Measurements from ENCODE around the gene TLR9. TPM values are rescaled to one million over a fixed set of nuclear protein-coding genes. Genes with fewer than 3 reads are reported as not detected.

TLR9 gene
- total RNA-seq, 1 donor from 2014 or later, result 0.12 TPM

DNA sequence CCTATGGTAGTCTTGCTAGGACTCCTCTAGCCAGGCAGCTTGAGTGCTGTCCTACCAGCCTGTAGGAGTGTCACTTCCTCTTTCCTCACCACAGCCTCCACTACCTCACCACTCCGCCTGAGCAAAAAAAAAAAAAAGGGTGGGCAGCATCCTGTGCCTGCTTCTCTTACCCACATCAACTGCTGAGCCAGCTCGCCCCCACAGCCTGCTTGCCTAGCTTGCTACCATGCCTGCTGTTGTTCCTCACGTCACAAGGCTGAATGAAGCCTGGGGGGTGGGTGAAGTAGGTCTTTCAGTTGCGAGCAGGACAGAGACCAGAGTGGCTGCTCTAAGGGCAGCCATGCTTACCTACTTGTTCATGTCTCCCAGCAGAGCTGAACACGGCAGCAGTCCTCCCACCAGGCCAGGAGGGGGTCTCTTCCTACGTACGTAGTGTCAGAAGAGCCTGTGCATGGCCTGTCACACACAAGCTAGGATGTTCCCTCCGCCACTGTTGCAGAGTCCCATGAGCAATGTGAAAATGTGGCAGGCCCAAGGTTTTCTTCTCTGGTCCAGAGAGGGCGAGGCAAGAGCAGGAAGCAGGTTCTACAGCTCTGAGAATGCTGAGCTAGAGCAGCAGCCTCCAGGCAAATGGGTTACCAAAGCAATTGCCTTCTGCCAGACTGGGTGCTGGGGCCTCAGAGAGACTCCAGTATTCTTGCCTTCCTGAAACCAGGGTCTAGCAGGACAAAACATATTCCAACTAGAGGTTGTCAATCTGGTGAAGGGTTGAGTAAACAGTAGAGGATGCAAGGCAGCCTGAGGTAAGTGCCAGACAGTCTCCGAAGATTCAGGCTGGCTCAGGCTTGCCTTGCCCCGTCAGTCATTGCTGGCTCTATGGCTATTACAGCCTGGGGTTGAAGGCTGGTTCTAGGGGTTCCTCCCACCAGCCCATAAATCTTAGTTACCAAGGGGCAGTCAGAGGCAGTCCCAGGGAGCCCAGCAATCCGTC is 28.2 kb upstream of the TLR9 start:
- Mint-ChIP-seq H3K4me3 (ENCODE audit: unreplicated experiment) (no peak overlapping the region), H3K27ac (ENCODE audit: unreplicated experiment) (peak overlapping the region; percentile 66)

DNA sequence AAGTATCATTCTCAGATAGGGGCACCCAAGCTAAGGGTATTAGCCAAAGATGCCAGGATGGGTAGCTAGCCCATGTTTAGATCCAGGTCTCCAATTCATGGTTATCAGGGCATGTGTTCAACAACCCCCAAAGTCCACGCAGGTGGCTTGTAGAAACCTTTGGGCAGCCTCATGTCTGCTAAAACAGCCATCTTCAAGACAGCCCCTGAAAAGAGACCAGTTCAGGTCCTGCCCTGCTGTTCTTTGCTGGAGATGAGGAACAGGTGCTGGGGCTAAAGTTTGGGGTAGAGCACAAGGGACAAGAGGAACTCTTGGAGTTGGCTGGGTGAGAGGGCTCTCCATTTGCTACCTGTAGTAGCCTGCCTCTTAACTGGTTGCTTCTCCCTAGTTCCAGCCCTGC is 24.7 kb upstream of the TLR9 start:
- Mint-ChIP-seq H3K4me1 (ENCODE audit: low read depth) (peaks cover 22% of the 10 kb centered on the region), H3K27me3 (ENCODE audit: low read depth) (no peaks in the 10 kb centered on the region), H3K27ac (ENCODE audit: unreplicated experiment) (no peak overlapping the region), H3K9me3 (ENCODE audit: low read depth) (no peaks in the 10 kb centered on the region), H3K36me3 (ENCODE audit: low read depth) (peaks cover 11% of the 10 kb centered on the region), H3K4me3 (ENCODE audit: unreplicated experiment) (no peak overlapping the region)
- TF ChIP-seq, protein P1, sequence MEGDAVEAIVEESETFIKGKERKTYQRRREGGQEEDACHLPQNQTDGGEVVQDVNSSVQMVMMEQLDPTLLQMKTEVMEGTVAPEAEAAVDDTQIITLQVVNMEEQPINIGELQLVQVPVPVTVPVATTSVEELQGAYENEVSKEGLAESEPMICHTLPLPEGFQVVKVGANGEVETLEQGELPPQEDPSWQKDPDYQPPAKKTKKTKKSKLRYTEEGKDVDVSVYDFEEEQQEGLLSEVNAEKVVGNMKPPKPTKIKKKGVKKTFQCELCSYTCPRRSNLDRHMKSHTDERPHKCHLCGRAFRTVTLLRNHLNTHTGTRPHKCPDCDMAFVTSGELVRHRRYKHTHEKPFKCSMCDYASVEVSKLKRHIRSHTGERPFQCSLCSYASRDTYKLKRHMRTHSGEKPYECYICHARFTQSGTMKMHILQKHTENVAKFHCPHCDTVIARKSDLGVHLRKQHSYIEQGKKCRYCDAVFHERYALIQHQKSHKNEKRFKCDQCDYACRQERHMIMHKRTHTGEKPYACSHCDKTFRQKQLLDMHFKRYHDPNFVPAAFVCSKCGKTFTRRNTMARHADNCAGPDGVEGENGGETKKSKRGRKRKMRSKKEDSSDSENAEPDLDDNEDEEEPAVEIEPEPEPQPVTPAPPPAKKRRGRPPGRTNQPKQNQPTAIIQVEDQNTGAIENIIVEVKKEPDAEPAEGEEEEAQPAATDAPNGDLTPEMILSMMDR (IDR thresholded peaks at IDR 0.05), result no peak
- DNase-seq (ENCODE audit: low spot score), result peak; percentile 34

More for the DNA sequence above, 28.2 kb upstream of the TLR9 start:
- Mint-ChIP-seq H3K9me3 (ENCODE audit: low read depth) (no peaks in the 10 kb centered on the region), H3K4me1 (ENCODE audit: low read depth) (no peaks in the 10 kb centered on the region), H3K27me3 (ENCODE audit: low read depth) (no peaks in the 10 kb centered on the region), H3K36me3 (ENCODE audit: low read depth) (peaks cover 29% of the 10 kb centered on the region)
- DNase-seq (ENCODE audit: low spot score), result peak; percentile 58
- TF ChIP-seq, protein P1 (IDR thresholded peaks at IDR 0.05), result no peak

DNA sequence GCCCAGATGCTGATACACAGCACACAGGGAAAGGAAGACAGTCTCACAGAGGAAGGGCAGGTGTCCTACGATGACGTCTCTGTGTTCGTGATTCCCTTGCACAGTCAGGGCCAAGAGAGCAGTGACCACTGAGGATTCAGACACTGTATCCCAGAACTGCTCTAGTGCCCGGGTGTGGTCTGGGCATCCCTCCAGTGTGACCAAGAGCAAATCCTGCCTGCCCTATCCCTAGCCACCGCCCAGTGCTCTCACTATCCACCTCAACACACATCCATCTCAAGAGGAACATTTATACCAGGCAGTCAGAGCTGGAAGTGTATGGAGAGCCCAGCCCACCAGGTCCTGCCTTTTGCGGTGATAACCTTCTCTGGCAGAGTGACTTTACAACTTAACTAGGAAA is 24.2 kb upstream of the TLR9 start:
- no peak overlapping the region for H3K4me3 Mint-ChIP-seq (ENCODE audit: unreplicated experiment)
- peak; percentile 59 for DNase-seq (ENCODE audit: low spot score)
- peaks cover 26% of the 10 kb centered on the region for H3K4me1 Mint-ChIP-seq (ENCODE audit: low read depth)
- peaks cover 11% of the 10 kb centered on the region for H3K36me3 Mint-ChIP-seq (ENCODE audit: low read depth)
- H3K27me3 Mint-ChIP-seq (ENCODE audit: low read depth), result no peaks in the 10 kb centered on the region
- H3K9me3 Mint-ChIP-seq (ENCODE audit: low read depth), result no peaks in the 10 kb centered on the region
- peak overlapping the region; percentile 11 for H3K27ac Mint-ChIP-seq (ENCODE audit: unreplicated experiment)
- TF ChIP-seq, protein P1 (IDR thresholded peaks at IDR 0.05), result no peak

GRCh38 chr3:52248816-52249547 is 23.5 kb upstream of the TLR9 start:
- Mint-ChIP-seq H3K36me3 (ENCODE audit: low read depth) (peaks cover 11% of the 10 kb centered on the region), H3K4me1 (ENCODE audit: low read depth) (peaks cover 33% of the 10 kb centered on the region), H3K4me3 (ENCODE audit: unreplicated experiment) (no peak overlapping the region), H3K9me3 (ENCODE audit: low read depth) (no peaks in the 10 kb centered on the region), H3K27ac (ENCODE audit: unreplicated experiment) (peak overlapping the region; percentile 36), H3K27me3 (ENCODE audit: low read depth) (no peaks in the 10 kb centered on the region)
- TF ChIP-seq, protein P1 (IDR thresholded peaks at IDR 0.05), result no peak
- peak; percentile 95 for DNase-seq (ENCODE audit: low spot score)

GRCh38 chr3:52248165-52248541 is 22.7 kb upstream of the TLR9 start:
- Mint-ChIP-seq H3K4me1 (ENCODE audit: low read depth) (peaks cover 37% of the 10 kb centered on the region), H3K27ac (ENCODE audit: unreplicated experiment) (no peak overlapping the region), H3K9me3 (ENCODE audit: low read depth) (peaks cover 3% of the 10 kb centered on the region), H3K27me3 (ENCODE audit: low read depth) (no peaks in the 10 kb centered on the region), H3K36me3 (ENCODE audit: low read depth) (peaks cover 6% of the 10 kb centered on the region), H3K4me3 (ENCODE audit: unreplicated experiment) (no peak overlapping the region)
- DNase-seq (ENCODE audit: low spot score), result peak; percentile 60
- TF ChIP-seq, protein P1 (IDR thresholded peaks at IDR 0.05), result no peak

Data from chondrocyte (in vitro differentiated cells).